GM12878 (cell line): ENCODE data around the gene ZC3H8. TPM values are rescaled to one million over a fixed set of nuclear protein-coding genes. Genes with fewer than 3 reads are reported as not detected.

Source experiments
- BHLHE40 ChIP-seq, 2 experiments: fragments of 450-650 bp in 1 of 2; IDR thresholded peaks; 2 replicates each; pipeline ENCODE4 v1.6.1; 2011 to 2017; ENCODE audit warnings: low read depth in 2 of 2, borderline replicate concordance in 1 of 2, improper control_type of control experiment in 1 of 2, low read length in 1 of 2, mild to moderate bottlenecking in 1 of 2
- BRCA1 ChIP-seq: IDR thresholded peaks from 2 replicates; pipeline ENCODE4 v1.6.1; 2011; ENCODE audit warnings: low read depth, low read length, improper control_type of control experiment
- CBX3 ChIP-seq: fragments of 200-600 bp; sonication (generic); IDR thresholded peaks from 2 replicates; pipeline ENCODE4 v1.6.1; 2016; ENCODE audit warnings: low read depth, borderline replicate concordance
- CHD1 ChIP-seq: IDR thresholded peaks from 2 replicates; pipeline ENCODE4 v1.6.1; 2012; ENCODE audit warnings: low read depth, low read length, improper control_type of control experiment
- E4F1 ChIP-seq: fragments of 450-650 bp; IDR thresholded peaks from 2 replicates; pipeline ENCODE4 v1.6.1; 2018; ENCODE audit warnings: borderline replicate concordance, mild to moderate bottlenecking; ENCODE audit not compliant: partially characterized antibody
- EGR1 ChIP-seq, 2 experiments: IDR thresholded peaks; 1 replicate in 1 of 2; 2 replicates in 1 of 2; pipeline ENCODE4 v1.6.1; 2011 to 2012; ENCODE audit warnings: low read depth in 2 of 2, low read length in 2 of 2, borderline replicate concordance in 1 of 2, mild to moderate bottlenecking in 1 of 2, moderate library complexity in 1 of 2
- EP300 ChIP-seq, 2 experiments: fragments of 150-350 bp in 1 of 2; IDR thresholded peaks; 2 replicates each; pipeline ENCODE4 v1.6.1; 2011 to 2012; ENCODE audit warnings: low read depth in 2 of 2, low read length in 2 of 2, borderline replicate concordance in 1 of 2, improper control_type of control experiment in 1 of 2, inconsistent platforms in 1 of 2; ENCODE audit not compliant: control insufficient read depth in 1 of 2
- ESRRA ChIP-seq: IDR thresholded peaks from 2 replicates; pipeline ENCODE4 v1.6.1; 2012; ENCODE audit warnings: mild to moderate bottlenecking, low read length, improper control_type of control experiment
- ETV6 ChIP-seq, 2 experiments: fragments of 450-650 bp in 1 of 2; IDR thresholded peaks in 1 of 2; conservative IDR thresholded peaks in 1 of 2; 2 replicates each; pipeline ENCODE4 v1.6.1; 2014; ENCODE audit warnings: antibody characterized with exemption in 1 of 2, borderline replicate concordance in 1 of 2, low read depth in 1 of 2, mild to moderate bottlenecking in 1 of 2, moderate library complexity in 1 of 2
- FOS ChIP-seq: IDR thresholded peaks from 3 replicates; pipeline ENCODE4 v1.6.1; 2011; ENCODE audit warnings: borderline replicate concordance; ENCODE audit not compliant: insufficient read length; ENCODE audit errors: extremely low read depth
- GABPA ChIP-seq: IDR thresholded peaks from 2 replicates; pipeline ENCODE4 v1.6.1; 2014; ENCODE audit warnings: antibody characterized with exemption, low read depth, mild to moderate bottlenecking, inconsistent platforms
- MAX ChIP-seq: IDR thresholded peaks from 2 replicates; pipeline ENCODE4 v1.6.1; 2012; ENCODE audit warnings: low read depth, low read length, improper control_type of control experiment
- MEF2B ChIP-seq: fragments of 450-650 bp; IDR thresholded peaks from 2 replicates; pipeline ENCODE4 v1.6.1; 2018; ENCODE audit warnings: mild to moderate bottlenecking, moderate library complexity; ENCODE audit not compliant: partially characterized antibody, poor library complexity, severe bottlenecking
- MLLT1 ChIP-seq: fragments of 450-650 bp; IDR thresholded peaks from 2 replicates; pipeline ENCODE4 v1.6.1; 2016; ENCODE audit warnings: mild to moderate bottlenecking
- NBN ChIP-seq: fragments of 450-650 bp; IDR thresholded peaks from 2 replicates; pipeline ENCODE4 v1.6.1; 2016
- PBX3 ChIP-seq: IDR thresholded peaks from 2 replicates; pipeline ENCODE4 v1.6.1; 2011; ENCODE audit warnings: mild to moderate bottlenecking, low read depth, low read length, moderate library complexity; ENCODE audit not compliant: insufficient replicate concordance
- PML ChIP-seq: IDR thresholded peaks from 2 replicates; pipeline ENCODE4 v1.6.1; 2012; ENCODE audit warnings: low read length, inconsistent platforms
- RCOR1 ChIP-seq: conservative IDR thresholded peaks from 2 replicates; pipeline ENCODE4 v1.6.1; 2012; ENCODE audit warnings: low read depth, low read length, improper control_type of control experiment
- SMAD1 ChIP-seq: fragments of 450-650 bp; IDR thresholded peaks from 2 replicates; pipeline ENCODE4 v1.6.1; 2018; ENCODE audit warnings: mild to moderate bottlenecking, low read depth; ENCODE audit not compliant: partially characterized antibody
- TAF1 ChIP-seq: IDR thresholded peaks from 2 replicates; pipeline ENCODE4 v1.6.1; 2011; ENCODE audit warnings: mild to moderate bottlenecking, low read depth, low read length, borderline replicate concordance
- USF1 ChIP-seq: IDR thresholded peaks from 2 replicates; pipeline ENCODE4 v1.6.1; 2011; ENCODE audit warnings: borderline replicate concordance, low read depth, mild to moderate bottlenecking, moderate library complexity, mixed read lengths, low read length; ENCODE audit not compliant: insufficient read depth; ENCODE audit errors: extremely low read length
- ZNF622 ChIP-seq: fragments of 450-650 bp; IDR thresholded peaks from 2 replicates; pipeline ENCODE4 v1.6.1; 2017; ENCODE audit warnings: mild to moderate bottlenecking, inconsistent platforms
- polyA plus RNA-seq, 11 experiments: library from polyadenylated mRNA; depleted of rRNA in 4 of 11; unstranded in 6 of 11; stranded (reverse) in 5 of 11; fragments of >200 nt; fragmentation: Nextera tagmentation in 4 of 11; fragmentation: Illumina TruSeq in 1 of 11; extraction: Ambion mirVana in 4 of 11; extraction: Trizol in 1 of 11; gene quantifications; 1 replicate in 1 of 11; 2 replicates in 10 of 11; pipeline versions ENCODE4 v1.2.1 to v1.2.3, GENCODE V29; 2011 to 2016; ENCODE audit warnings: inconsistent platforms in 2 of 11, missing spikeins in 2 of 11, low read depth in 1 of 11
- total RNA-seq, 4 experiments: library from RNA; depleted of rRNA in 3 of 4; stranded (reverse); fragments of >200 nt in 3 of 4; fragmentation: Illumina TruSeq in 1 of 4; extraction: Trizol in 1 of 4; gene quantifications; 2 replicates each; pipeline versions ENCODE4 v1.2.1 to v1.2.3, GENCODE V29; 2013 to 2021

ZC3H8 gene
- total and polyA plus RNA-seq, 10 of the 15 experiments (the other 5 are each of a cell fraction or from before 2014, with no cell fraction given) = 9.9 to 28.4 (median 19.5) TPM

GRCh38 chr2:112259509-112260294 lies 4.9 kb upstream of the ZC3H8 start (continued):
- TF ChIP-seq CBX3 = no peak
- TF ChIP-seq E4F1 = no peak
- TF ChIP-seq EGR1 (IDR thresholded peaks at IDR 0.05; ENCODE audit: borderline replicate concordance in 1 of 2, low read depth in 2 of 2, low read length in 2 of 2) = no peak
- no peak for TF ChIP-seq EP300 (IDR thresholded peaks at IDR 0.05; ENCODE audit: borderline replicate concordance in 1 of 2, control insufficient read depth in 1 of 2, low read depth in 2 of 2, low read length in 2 of 2)
- no peak for TF ChIP-seq FOS
- TF ChIP-seq BHLHE40 (IDR thresholded peaks at IDR 0.05; ENCODE audit: borderline replicate concordance in 1 of 2, low read depth in 2 of 2, low read length in 1 of 2) = peak; percentile 14 to 15; a peak in 1 of 4 replicates
- no peak for TF ChIP-seq PBX3
- no peak for TF ChIP-seq SMAD1
- TF ChIP-seq GABPA = no peak
- TF ChIP-seq ESRRA = 0 out of 2 replicates have a peak, but pooled peaks have one; percentile 31
- no peak for TF ChIP-seq PML
- TF ChIP-seq RCOR1 = no peak
- no peak for TF ChIP-seq ZNF622
- no peak for TF ChIP-seq ETV6 (conservative IDR thresholded peaks at IDR 0.05 in 1 of 2, IDR thresholded peaks at IDR 0.05 in 1 of 2; ENCODE audit: borderline replicate concordance in 1 of 2, low read depth in 1 of 2)
- TF ChIP-seq USF1 = no peak
- TF ChIP-seq CHD1 = no peak
- no peak for TF ChIP-seq BRCA1
- TF ChIP-seq MLLT1 = 0 out of 2 replicates have a peak, but pooled peaks have one; percentile 18
- TF ChIP-seq MEF2B = no peak
- 0 out of 2 replicates have a peak, but pooled peaks have one; percentile 40 for TF ChIP-seq MAX
- no peak; the same call in 1 of the 2 replicates for TF ChIP-seq NBN
- peak; percentile 46; the same call in 1 of the 2 replicates for TF ChIP-seq TAF1
